T-helper 2 cell treated with Interferon-gamma antibody and Interleukin-4, amounts not matched to agents 5 μg/mL and 100 μg/mL, for 36 hours (primary cell): ENCODE measurements around the gene LRRC37A2.
"Not testable (repeated sequence)": the region's sequence is repeated elsewhere in the genome, so short reads cannot be mapped to it uniquely, and the experiment has no call there.

Experiments used
- DNase-seq: peaks from one replicate; pipeline ENCODE4 v3.0.0; 2021; ENCODE audit warnings: low spot score
- H3K27ac Mint-ChIP-seq: one replicate; pipeline ENCODE4 v1.8.0; 2021; ENCODE audit warnings: mild to moderate bottlenecking, mixed read lengths
- H3K27me3 Mint-ChIP-seq: one replicate; pipeline ENCODE4 v1.8.0; 2021; ENCODE audit warnings: low read depth, mixed read lengths
- H3K36me3 Mint-ChIP-seq: one replicate; pipeline ENCODE4 v1.8.0; 2021; ENCODE audit warnings: low read depth, mixed read lengths
- H3K4me1 Mint-ChIP-seq: one replicate; pipeline ENCODE4 v1.8.0; 2021; ENCODE audit warnings: low read depth, mixed read lengths
- H3K4me3 Mint-ChIP-seq: one replicate; pipeline ENCODE4 v1.8.0; 2022; ENCODE audit warnings: mild to moderate bottlenecking, moderate library complexity, mixed read lengths
- H3K9me3 Mint-ChIP-seq: one replicate; pipeline ENCODE4 v1.8.0; 2021; ENCODE audit warnings: mixed read lengths

Gene LRRC37A2

DNA sequence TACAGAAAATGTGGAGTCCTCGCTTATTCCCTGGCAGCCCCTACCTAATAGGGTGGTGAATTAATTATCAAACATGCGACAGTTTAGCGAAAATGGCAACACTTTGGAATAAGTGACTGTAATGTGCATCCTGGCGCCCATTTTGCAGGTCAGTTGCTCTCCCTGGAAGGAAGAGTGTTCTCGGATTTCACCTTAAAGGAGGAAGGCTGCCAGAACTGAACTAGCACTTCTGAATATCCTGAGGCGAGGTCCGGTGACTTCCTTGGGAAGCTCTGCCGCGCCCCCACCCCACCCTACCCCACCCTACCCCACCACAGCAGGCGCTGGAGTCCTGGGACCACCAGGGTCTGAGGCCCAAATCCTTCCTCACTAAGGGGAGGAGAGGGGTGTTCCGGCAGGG lies at the start of gene LRRC37A2:
Gene LRRC37A2 (plus strand): TSS at position 301 of the 400 bp plus-strand sequence. CDS start 245 bp downstream, outside the sequence.
- H3K4me3 Mint-ChIP-seq, H3K36me3 Mint-ChIP-seq, DNase-seq, H3K4me1 Mint-ChIP-seq, H3K27ac Mint-ChIP-seq, H3K27me3 Mint-ChIP-seq, H3K9me3 Mint-ChIP-seq: not testable (repeated sequence)

DNA sequence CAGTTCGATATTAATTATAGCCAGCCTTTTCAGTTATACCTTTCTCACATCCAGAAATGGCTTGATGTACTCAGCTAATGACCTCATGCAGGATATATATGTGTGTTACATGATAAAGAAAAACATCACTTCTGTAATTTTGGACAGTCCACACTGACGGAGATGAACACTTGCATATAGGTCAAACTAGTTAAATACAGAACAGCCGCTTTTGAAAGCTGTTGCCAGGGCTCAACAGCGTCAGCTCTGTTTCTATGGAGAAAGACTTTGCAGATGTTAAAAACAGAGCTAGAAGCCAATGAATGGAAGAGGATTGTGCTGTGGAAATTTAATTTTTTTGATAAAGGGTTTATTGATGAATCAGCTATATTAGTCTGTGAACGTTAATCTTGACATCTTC lies 44.6 kb upstream of the LRRC37A2 start:
- H3K27ac Mint-ChIP-seq, H3K27me3 Mint-ChIP-seq, DNase-seq, H3K36me3 Mint-ChIP-seq, H3K9me3 Mint-ChIP-seq, H3K4me3 Mint-ChIP-seq, H3K4me1 Mint-ChIP-seq: not testable (repeated sequence)

DNA sequence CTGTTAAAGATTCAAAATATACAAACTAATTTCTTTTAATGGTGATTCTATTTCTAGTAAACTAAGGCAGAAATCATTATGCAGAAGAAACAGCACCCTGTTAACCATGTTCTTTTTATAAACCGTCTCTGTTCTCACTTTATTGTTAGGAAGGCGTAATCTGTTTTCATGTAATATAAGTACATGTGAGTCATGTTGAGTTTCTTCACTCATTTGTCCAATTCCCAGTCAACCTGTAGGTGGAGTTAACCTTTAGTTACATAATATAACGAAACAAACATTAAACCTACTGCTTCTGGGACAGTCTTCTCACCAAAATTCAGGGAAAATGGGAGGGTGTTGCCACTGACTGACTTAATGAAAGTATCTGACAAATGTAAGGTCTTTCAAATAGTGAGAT lies 37.8 kb upstream of the LRRC37A2 start:
- not testable (repeated sequence) for H3K4me1 Mint-ChIP-seq, H3K36me3 Mint-ChIP-seq, H3K27ac Mint-ChIP-seq

DNA sequence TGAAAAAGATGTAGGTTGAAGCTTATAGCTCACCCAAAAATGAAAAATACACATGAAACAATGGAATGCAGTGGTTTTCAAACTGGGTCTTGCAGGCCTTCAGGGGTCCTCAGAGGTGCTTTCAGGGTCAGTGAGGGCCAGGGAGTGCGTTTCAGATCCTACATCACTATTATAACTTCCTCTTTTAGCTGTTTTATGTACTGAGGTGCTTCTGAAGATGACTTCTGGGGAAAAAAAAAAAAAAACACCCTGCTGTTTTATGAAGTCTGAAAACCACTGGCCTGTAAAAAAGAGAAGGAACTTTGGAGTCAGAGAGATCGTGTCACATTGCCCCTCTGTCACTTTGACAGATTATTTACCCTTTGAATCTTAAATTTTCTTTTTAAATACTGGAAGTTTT lies 36.7 kb upstream of the LRRC37A2 start:
- not testable (repeated sequence) for H3K4me3 Mint-ChIP-seq, H3K4me1 Mint-ChIP-seq, H3K27ac Mint-ChIP-seq, DNase-seq, H3K27me3 Mint-ChIP-seq, H3K36me3 Mint-ChIP-seq, H3K9me3 Mint-ChIP-seq

More for the DNA sequence above, 37.8 kb upstream of the LRRC37A2 start:
- not testable (repeated sequence) for DNase-seq, H3K9me3 Mint-ChIP-seq, H3K4me3 Mint-ChIP-seq, H3K27me3 Mint-ChIP-seq

DNA sequence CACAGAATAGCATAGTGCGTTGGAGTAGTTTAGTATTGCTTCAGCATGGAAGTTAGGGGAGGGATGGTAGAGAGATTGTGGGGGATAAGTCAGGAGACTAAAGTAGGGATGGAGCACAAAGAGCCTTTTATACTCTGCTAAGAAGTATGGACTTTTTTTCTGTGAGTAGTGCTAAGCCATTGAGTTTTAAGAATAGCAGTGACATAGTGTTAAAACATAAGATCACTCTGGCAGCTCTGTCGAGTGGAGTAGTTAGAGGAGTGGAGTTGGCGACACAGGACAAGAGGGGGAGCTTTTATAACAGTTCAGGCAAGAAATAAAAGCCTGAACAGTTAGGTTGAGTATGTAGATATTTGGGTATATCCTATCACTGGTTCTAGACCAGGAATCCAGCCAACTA lies 33.4 kb upstream of the LRRC37A2 start:
- H3K4me3 Mint-ChIP-seq, H3K4me1 Mint-ChIP-seq, H3K9me3 Mint-ChIP-seq, DNase-seq, H3K27me3 Mint-ChIP-seq, H3K36me3 Mint-ChIP-seq, H3K27ac Mint-ChIP-seq: not testable (repeated sequence)

DNA sequence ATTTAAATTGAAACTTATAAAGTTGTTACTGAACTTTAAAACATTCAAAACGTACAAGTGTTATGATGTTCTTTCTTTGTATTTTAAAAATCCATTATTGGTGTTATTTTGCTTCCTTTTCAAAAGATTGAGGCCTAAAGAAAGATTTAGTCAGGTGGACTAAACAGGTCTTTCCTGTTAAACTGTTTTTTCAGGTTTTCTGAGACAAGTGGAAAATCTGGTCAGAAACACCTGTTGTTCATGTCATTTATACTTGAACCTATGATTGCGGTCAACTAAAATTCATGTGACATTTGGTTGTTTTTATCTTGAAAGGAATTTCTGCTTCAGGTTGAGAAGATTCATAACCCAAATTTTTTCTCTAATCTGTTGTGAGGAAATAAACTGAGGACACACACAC lies 31.0 kb upstream of the LRRC37A2 start:
- H3K36me3 Mint-ChIP-seq, H3K9me3 Mint-ChIP-seq, H3K27ac Mint-ChIP-seq, H3K27me3 Mint-ChIP-seq, H3K4me3 Mint-ChIP-seq, DNase-seq, H3K4me1 Mint-ChIP-seq: not testable (repeated sequence)

DNA sequence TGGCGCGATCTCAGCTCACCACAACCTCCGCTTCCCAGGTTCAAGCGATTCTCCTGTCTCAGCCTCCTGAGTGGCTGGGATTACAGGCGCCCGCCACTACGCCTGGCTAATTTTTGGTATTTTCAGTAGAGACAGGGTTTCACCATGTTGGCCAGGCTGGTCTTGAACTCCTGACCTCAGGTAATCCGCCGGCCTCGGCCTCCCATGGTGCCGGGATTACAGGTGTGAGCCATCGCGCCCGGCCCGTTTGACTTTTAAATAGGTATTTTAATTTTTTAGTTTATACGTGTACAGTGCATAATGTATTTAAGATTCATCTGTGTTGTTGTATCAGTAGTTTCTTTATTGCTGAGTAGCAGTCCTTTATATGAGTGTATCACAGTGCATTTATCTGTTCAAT lies 20.2 kb upstream of the LRRC37A2 start:
- not testable (repeated sequence) for H3K27ac Mint-ChIP-seq, H3K9me3 Mint-ChIP-seq, H3K4me1 Mint-ChIP-seq, H3K27me3 Mint-ChIP-seq, H3K36me3 Mint-ChIP-seq, H3K4me3 Mint-ChIP-seq, DNase-seq

DNA sequence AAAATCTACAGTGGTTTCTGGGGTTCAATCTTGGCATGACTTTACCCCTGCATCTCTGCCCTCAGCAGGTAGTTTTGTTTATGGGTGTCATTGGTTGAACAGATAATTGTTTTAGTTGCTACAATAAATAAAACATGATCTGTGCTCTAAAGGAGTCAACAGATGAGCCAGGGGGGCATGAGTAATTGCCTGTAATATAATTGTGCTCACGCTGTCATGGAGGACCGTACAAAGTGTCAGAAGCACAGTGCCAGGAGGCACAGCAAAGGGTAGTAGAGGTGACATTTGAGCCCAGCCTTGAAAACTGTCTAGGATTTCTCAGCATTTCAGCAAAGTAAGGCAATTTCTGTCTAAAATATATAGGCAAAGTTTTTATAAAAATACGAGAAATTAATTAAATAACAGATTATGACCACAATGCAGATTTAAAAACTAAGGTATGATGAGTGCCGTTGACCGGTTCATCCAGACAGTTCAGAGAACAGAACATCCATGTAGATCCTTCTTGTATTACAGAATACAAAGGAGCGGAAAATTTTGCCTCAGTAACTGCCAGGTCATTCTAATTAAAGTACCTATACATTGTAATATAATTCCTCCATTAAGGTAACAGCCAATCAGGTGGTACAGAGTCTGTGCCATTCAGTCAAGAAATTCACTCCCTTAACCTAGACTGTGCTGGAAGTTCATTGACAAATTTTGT lies 12.7 kb upstream of the LRRC37A2 start:
- H3K9me3 Mint-ChIP-seq, H3K27me3 Mint-ChIP-seq, H3K4me1 Mint-ChIP-seq, DNase-seq, H3K36me3 Mint-ChIP-seq, H3K4me3 Mint-ChIP-seq, H3K27ac Mint-ChIP-seq: not testable (repeated sequence)

DNA sequence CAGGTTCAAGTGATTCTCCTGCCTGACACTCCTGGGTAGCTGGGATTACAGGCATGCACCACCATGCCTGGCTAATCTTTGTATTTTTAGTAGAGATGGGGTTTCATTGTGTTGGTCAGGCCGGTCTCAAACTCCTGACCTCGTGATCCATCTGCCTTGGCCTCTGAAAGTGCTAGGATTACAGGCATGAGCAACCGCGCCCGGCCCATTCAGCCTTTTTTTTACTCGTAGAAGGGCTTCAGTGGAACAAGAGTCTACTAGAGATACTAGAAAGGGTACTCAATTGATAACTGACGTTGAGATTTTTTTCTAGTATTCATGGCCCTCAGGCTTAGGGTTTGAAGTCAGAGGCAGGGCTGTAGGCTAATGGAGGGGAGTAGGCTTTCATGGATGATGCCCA lies 6.4 kb upstream of the LRRC37A2 start:
- not testable (repeated sequence) for H3K27me3 Mint-ChIP-seq, H3K36me3 Mint-ChIP-seq, H3K4me3 Mint-ChIP-seq, H3K27ac Mint-ChIP-seq, H3K4me1 Mint-ChIP-seq, H3K9me3 Mint-ChIP-seq, DNase-seq

DNA sequence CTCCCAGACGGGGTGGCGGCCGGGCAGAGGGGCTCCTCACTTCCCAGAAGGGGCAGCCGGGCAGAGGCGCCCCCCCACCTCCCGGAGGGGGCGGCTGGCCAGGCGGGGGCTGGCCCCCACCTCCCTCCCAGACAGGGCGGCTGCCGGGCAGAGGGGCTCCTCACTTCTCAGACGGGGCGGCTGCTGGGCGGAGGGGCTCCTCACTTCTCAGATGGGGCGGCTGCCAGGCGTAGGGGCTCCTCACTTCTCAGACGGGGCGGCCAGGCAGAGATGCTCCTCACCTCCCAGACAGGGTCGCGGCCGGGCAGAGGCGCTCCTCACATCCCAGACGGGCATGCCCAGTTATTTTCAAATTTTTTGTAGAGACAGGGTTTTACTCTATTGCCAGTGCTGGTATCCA lies 22.4 kb downstream of the LRRC37A2 start:
- DNase-seq, H3K36me3 Mint-ChIP-seq, H3K27ac Mint-ChIP-seq, H3K27me3 Mint-ChIP-seq, H3K4me1 Mint-ChIP-seq, H3K4me3 Mint-ChIP-seq, H3K9me3 Mint-ChIP-seq: not testable (repeated sequence)

DNA sequence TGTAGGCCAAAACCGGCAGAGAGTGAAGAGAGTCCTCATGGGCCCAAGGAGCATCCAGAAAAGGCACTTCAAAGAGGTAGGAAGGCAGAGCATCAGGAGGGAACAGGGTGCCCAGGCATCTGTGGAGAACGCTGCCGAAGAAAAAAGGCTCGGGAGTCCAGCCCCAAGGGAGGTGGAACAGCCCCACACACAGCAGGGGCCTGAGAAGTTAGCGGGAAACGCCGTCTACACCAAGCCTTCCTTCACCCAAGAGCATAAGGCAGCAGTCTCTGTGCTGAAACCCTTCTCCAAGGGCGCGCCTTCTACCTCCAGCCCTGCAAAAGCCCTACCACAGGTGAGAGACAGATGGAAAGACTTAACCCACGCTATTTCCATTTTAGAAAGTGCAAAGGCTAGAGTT lies 36.3 kb downstream of the LRRC37A2 start:
- not testable (repeated sequence) for H3K4me1 Mint-ChIP-seq, H3K36me3 Mint-ChIP-seq, DNase-seq, H3K9me3 Mint-ChIP-seq, H3K27ac Mint-ChIP-seq, H3K4me3 Mint-ChIP-seq, H3K27me3 Mint-ChIP-seq

DNA sequence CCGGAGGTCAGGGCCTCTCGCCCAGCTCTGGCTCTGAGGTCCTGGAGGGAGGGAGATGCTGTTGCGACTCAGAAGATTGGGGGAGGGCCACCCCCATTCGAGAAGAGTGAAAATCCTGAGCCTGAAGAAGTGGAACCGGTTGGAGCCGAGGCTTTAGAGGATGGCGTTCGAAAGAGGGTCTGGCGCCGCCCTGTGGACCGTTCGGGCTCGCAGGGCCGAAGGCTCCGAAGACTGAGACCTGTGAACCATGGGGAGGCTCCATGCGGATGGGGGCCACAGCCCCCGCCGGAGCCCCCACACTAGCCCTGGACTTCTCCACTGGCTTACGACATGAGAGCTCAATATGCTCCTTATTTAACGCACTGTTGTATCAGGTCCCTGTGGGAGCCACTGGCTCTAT lies 46.9 kb downstream of the LRRC37A2 start:
- not testable (repeated sequence) for DNase-seq, H3K27ac Mint-ChIP-seq, H3K4me1 Mint-ChIP-seq, H3K9me3 Mint-ChIP-seq, H3K27me3 Mint-ChIP-seq, H3K4me3 Mint-ChIP-seq, H3K36me3 Mint-ChIP-seq

DNA sequence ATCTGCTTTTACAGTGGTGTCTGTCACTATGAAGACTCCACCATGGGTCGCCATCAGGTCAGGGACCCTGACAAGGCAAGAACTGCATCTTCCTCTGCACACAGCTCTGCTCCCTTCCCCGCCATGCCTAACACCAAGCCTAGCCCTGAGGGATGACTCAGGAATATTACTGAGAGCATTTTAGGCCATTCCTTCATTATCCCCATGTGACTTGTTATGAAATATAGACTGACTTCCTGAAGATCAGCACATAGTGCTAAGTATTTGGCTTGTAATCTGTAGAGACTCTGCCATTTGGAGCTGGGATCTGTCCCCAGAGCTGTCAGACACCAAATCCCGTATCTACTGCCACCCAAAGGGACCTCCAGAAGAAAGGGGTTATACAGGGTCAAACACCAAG lies 47.8 kb downstream of the LRRC37A2 start:
- H3K27me3 Mint-ChIP-seq, H3K4me3 Mint-ChIP-seq: not testable (repeated sequence)

DNA sequence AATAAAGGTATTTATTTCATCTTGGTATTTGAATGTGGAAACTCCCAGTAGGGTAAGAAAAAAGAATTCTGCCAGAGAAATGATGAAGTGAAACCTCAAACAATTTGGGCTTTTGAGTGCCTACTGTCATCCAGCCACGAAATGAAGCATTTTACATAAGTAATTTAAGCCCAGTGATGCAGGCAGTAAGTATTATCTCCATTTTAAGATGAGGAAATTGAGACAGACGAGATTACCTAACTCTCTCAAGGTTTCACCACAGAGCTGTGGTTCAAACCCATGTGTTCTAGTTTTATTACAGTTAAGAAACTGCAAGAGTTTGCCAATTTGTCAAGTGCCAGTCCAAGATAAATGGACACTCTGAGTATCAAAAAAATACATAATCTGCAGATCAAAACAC lies 54.0 kb downstream of the LRRC37A2 start:
- DNase-seq, H3K27ac Mint-ChIP-seq, H3K4me3 Mint-ChIP-seq, H3K4me1 Mint-ChIP-seq, H3K36me3 Mint-ChIP-seq, H3K27me3 Mint-ChIP-seq, H3K9me3 Mint-ChIP-seq: not testable (repeated sequence)

More for the DNA sequence above, 47.8 kb downstream of the LRRC37A2 start:
- H3K9me3 Mint-ChIP-seq, H3K27ac Mint-ChIP-seq, H3K36me3 Mint-ChIP-seq, H3K4me1 Mint-ChIP-seq, DNase-seq: not testable (repeated sequence)

DNA sequence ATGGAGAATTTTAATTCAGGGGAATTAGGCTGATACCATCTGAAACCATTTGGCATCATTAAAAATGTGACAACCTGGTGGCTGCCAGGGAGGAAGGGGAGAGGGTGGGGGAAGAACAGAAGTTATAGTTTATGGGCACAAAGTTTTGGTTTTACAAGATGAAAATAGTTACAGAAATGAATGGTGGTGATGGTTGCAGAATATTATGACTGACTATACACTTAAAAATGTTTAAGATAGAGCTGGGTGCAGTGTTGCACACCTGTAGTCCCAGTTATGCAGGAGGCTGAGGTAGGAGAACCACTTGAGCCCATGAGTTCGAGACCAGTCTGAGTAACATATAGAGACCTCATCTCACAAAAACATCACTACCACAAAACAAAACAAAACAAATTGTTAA lies 54.7 kb downstream of the LRRC37A2 start:
- not testable (repeated sequence) for H3K4me1 Mint-ChIP-seq, H3K27me3 Mint-ChIP-seq, H3K9me3 Mint-ChIP-seq, H3K27ac Mint-ChIP-seq, DNase-seq, H3K36me3 Mint-ChIP-seq, H3K4me3 Mint-ChIP-seq
